MCF 10A (cell line): ENCODE measurements around the gene FBN1. TPM values are rescaled to one million over a fixed set of nuclear protein-coding genes. Genes with fewer than 3 reads are reported as not detected.

ENCODE experiments used
- BruUV-seq: library from RNA; stranded (reverse); fragments of 400-500 nt; replicated peaks from 2 replicates; lab custom pipeline; 2021; lab: Mats Ljungman, UMichigan
- CTCF ChIA-PET: fragments of 300-600 bp; sonication (Branson Sonifier 250); formaldehyde crosslinking; extraction: SDS; loops from one replicate; lab custom pipeline; 2021; ENCODE audit warnings: antibody characterized with exemption, inconsistent platforms; lab: Yijun Ruan, JAX
- POLR2A ChIA-PET: fragments of 300-600, 350-650 bp; sonication (Branson Sonifier 250); formaldehyde crosslinking; extraction: SDS; loops from one replicate; lab custom pipeline; 2020; ENCODE audit warnings: antibody characterized with exemption, inconsistent platforms; lab: Yijun Ruan, JAX
- DNase-seq: peaks from one replicate; pipeline ENCODE4 v3.0.0-alpha.2; 2018; ENCODE audit not compliant: unreplicated experiment
- H3K27ac Mint-ChIP-seq: one replicate; pipeline ENCODE4 v1.8.0; 2022; ENCODE audit warnings: mild to moderate bottlenecking, low read depth, mixed read lengths; ENCODE audit not compliant: unreplicated experiment
- H3K27me3 Mint-ChIP-seq: one replicate; pipeline ENCODE4 v1.8.0; 2022; ENCODE audit warnings: mixed read lengths; ENCODE audit not compliant: insufficient read depth, unreplicated experiment
- H3K36me3 Mint-ChIP-seq: one replicate; pipeline ENCODE4 v1.8.0; 2022; ENCODE audit warnings: mild to moderate bottlenecking, moderate library complexity, mixed read lengths; ENCODE audit not compliant: insufficient read depth, unreplicated experiment
- H3K4me1 Mint-ChIP-seq: one replicate; pipeline ENCODE4 v1.8.0; 2022; ENCODE audit warnings: mixed read lengths; ENCODE audit not compliant: insufficient read depth, unreplicated experiment
- H3K4me3 Mint-ChIP-seq: one replicate; pipeline ENCODE4 v1.8.0; 2022; ENCODE audit warnings: mild to moderate bottlenecking, moderate library complexity, mixed read lengths; ENCODE audit not compliant: unreplicated experiment
- H3K9me3 Mint-ChIP-seq: one replicate; pipeline ENCODE4 v1.8.0; 2022; ENCODE audit warnings: mixed read lengths; ENCODE audit not compliant: unreplicated experiment
- intact Hi-C: fragments of 100-400 bp; cut with micrococcal nuclease; formaldehyde crosslinking; loops from 2 replicates; pipeline ENCODE4 v1.14.1; 2022
- total RNA-seq: library from RNA; stranded (reverse); gene quantifications from 2 replicates; pipeline ENCODE4 v1.2.3, GENCODE V29; 2022
- TF ChIP-seq, protein P1 (sequence below): fragments of 200-600 bp; IDR thresholded peaks from one replicate; pipeline ENCODE4 v1.8.0; 2022; ENCODE audit warnings: antibody characterized with exemption, mild to moderate bottlenecking; ENCODE audit not compliant: unreplicated experiment

Gene FBN1
- total RNA-seq, 1 experiment from 2014 or later: 14.3 TPM

DNA sequence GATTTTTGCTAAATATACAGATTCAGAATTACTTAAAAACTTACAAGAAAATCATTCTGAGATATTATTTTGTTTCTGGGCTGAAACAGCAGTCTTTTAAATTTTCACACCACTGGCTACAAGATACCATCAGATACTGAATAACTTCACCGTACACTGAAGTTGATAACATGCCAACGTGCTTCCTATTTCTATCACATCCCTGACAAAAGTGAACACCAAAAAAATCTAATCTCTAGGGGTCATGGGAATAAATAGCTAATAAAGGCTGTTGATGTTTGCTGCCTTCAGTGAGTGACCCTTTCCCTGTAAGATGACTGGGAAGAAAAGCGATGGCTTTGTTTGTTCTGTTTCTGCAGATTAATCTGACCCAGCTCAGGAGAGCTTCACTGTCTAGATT is 193.8 kb downstream of the FBN1 start:
- intact Hi-C loops: no loop called here
- Mint-ChIP-seq H3K27me3 (no peaks in the 10 kb centered on the region), H3K4me3 (no peak overlapping the region), H3K4me1 (peaks cover 11% of the 10 kb centered on the region), H3K9me3 (no peaks in the 10 kb centered on the region), H3K36me3 (peaks cover 18% of the 10 kb centered on the region), H3K27ac (no peak overlapping the region)
- DNase-seq: no peak
- ChIA-PET POLR2A (no interaction called here), CTCF (interaction anchor here (0.6 to 1.9 kb wide), 2 partner anchors 28 to 46 kb away, joined by 3 to 4 read pairs; no protein-coding TSS in a partner anchor)
- BruUV-seq: no TSS peak
- TF ChIP-seq, protein P1, sequence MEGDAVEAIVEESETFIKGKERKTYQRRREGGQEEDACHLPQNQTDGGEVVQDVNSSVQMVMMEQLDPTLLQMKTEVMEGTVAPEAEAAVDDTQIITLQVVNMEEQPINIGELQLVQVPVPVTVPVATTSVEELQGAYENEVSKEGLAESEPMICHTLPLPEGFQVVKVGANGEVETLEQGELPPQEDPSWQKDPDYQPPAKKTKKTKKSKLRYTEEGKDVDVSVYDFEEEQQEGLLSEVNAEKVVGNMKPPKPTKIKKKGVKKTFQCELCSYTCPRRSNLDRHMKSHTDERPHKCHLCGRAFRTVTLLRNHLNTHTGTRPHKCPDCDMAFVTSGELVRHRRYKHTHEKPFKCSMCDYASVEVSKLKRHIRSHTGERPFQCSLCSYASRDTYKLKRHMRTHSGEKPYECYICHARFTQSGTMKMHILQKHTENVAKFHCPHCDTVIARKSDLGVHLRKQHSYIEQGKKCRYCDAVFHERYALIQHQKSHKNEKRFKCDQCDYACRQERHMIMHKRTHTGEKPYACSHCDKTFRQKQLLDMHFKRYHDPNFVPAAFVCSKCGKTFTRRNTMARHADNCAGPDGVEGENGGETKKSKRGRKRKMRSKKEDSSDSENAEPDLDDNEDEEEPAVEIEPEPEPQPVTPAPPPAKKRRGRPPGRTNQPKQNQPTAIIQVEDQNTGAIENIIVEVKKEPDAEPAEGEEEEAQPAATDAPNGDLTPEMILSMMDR: no peak

DNA sequence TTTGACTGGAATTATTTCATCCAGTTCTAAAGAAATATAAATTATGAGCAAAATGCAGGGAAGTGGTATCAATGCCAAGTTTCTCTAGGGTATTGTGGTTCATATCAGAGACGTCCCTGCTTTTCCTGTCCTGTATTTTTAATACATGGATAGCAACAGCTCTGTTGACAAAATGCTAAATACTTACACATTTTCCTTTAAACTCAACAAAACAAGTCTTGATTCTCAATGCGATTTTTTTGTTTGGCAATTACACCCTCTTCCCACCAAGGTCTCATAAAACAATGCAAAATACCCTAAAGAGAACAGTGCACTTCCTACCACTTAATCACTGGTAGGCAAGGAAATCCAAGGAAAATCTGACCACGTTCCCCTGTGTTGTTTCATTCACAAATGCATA is 194.3 kb downstream of the FBN1 start:
- peaks cover 18% of the 10 kb centered on the region for H3K36me3 Mint-ChIP-seq

DNA sequence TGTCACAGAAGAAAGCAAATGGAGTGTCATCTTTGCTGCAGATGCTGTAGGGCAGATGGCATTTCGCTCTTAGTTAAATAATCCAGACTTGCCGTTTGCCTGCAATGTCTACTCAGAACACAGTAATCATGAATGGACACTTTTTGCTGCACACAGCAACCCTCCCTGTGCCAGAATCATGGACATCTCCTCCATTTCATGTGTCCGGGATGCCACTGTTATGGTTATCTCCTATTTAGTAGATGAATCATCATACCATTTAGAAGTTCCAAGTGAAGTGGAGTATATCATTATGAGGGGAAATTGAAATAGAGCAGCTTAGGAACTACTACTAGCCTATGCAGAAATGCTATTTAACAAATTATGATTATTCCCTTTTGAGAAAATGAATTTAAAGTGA is 195.8 kb downstream of the FBN1 start:
- ChIA-PET CTCF (no interaction called here), POLR2A (interaction anchor here (1.1 kb wide), 1 partner anchor 353 kb away, joined by 3 read pairs; no protein-coding TSS in a partner anchor)
- Mint-ChIP-seq H3K9me3 (no peaks in the 10 kb centered on the region), H3K27me3 (no peaks in the 10 kb centered on the region), H3K36me3 (peaks cover 18% of the 10 kb centered on the region), H3K27ac (no peak overlapping the region), H3K4me1 (peaks cover 11% of the 10 kb centered on the region), H3K4me3 (no peak overlapping the region)
- no TSS peak for BruUV-seq
- intact Hi-C loops: no loop called here
- no peak for DNase-seq
- TF ChIP-seq, protein P1: no peak

More for the DNA sequence above, 194.3 kb downstream of the FBN1 start:
- intact Hi-C loops: no loop called here
- Mint-ChIP-seq H3K27me3 (no peaks in the 10 kb centered on the region), H3K9me3 (no peaks in the 10 kb centered on the region), H3K4me3 (no peak overlapping the region), H3K27ac (no peak overlapping the region), H3K4me1 (peaks cover 11% of the 10 kb centered on the region)
- no TSS peak for BruUV-seq
- TF ChIP-seq, protein P1: no peak
- no peak for DNase-seq
- CTCF ChIA-PET: interaction anchor here (0.7 to 1.9 kb wide), 3 partner anchors 28 to 1107 kb away, joined by 3 to 4 read pairs (median 3); no protein-coding TSS in a partner anchor
- POLR2A ChIA-PET: interaction anchor here (0.7 to 0.9 kb wide), 2 partner anchors 27 to 46 kb away, joined by 3 read pairs; no protein-coding TSS in a partner anchor

DNA sequence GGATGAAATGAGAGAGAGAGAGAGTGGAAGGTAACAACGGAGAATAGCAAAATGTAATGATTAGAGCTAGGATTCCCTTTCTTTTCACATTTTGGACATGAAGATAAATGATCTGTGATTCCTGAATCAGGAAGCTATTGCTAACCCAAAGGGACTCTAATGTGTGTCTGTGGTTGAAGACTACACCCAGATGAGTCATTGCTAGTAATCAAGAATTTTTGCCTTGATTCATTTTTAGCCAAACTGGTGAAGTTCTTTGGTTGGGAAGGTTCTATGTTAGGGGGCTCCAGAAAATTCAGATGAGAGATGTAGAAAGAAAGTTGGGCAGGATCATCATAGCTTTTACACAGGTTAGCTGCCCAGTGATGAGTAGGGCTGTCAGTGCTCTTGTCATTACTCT is 197.9 kb downstream of the FBN1 start:
- TF ChIP-seq, protein P1: no peak
- BruUV-seq: no TSS peak
- H3K4me1 Mint-ChIP-seq: peaks cover 11% of the 10 kb centered on the region
- no peaks in the 10 kb centered on the region for H3K9me3 Mint-ChIP-seq
- H3K36me3 Mint-ChIP-seq: peaks cover 16% of the 10 kb centered on the region
- no peak overlapping the region for H3K4me3 Mint-ChIP-seq
- H3K27ac Mint-ChIP-seq: peak overlapping the region; percentile 18
- no peaks in the 10 kb centered on the region for H3K27me3 Mint-ChIP-seq
- intact Hi-C loops: no loop called here
- CTCF ChIA-PET: interaction anchor here (1.0 kb wide), 1 partner anchor 89 kb away, joined by 5 read pairs; no protein-coding TSS in a partner anchor
- peak; percentile 38 for DNase-seq
- POLR2A ChIA-PET: interaction anchor here (0.5 to 2.8 kb wide), 11 partner anchors 13 to 598 kb away, joined by 3 to 13 read pairs (median 3); no protein-coding TSS in a partner anchor
